Osteoblast (primary cell): ENCODE measurements around the gene ARHGEF7. TPM values are rescaled to one million over a fixed set of nuclear protein-coding genes. Genes with fewer than 3 reads are reported as not detected.

Experiments
- DNase-seq: peaks from one replicate; pipeline ENCODE4 v3.0.0; 2011; ENCODE audit warnings: low spot score, mixed read lengths; ENCODE audit not compliant: insufficient read length; ENCODE audit errors: missing footprints
- H2AFZ ChIP-seq: 2 replicates; pipeline ENCODE4 v1.6.0; 2011; ENCODE audit warnings: mild to moderate bottlenecking, low read length
- H3K27ac ChIP-seq: 2 replicates; pipeline ENCODE4 v1.5.1; 2011; ENCODE audit warnings: mild to moderate bottlenecking, low read depth, low read length, moderate library complexity
- H3K27me3 ChIP-seq: 2 replicates; pipeline ENCODE4 v1.6.0; 2012; ENCODE audit warnings: mild to moderate bottlenecking, control low read depth, inconsistent platforms, low read length, moderate library complexity; ENCODE audit not compliant: insufficient read depth
- H3K36me3 ChIP-seq: 2 replicates; pipeline ENCODE4 v1.5.1; 2011; ENCODE audit warnings: mild to moderate bottlenecking, low read length, control low read depth, moderate library complexity; ENCODE audit not compliant: insufficient read depth
- H3K4me1 ChIP-seq: 2 replicates; pipeline ENCODE4 v1.5.1; 2011; ENCODE audit warnings: mild to moderate bottlenecking, low read length, control low read depth, moderate library complexity; ENCODE audit not compliant: insufficient read depth
- H3K4me2 ChIP-seq: 2 replicates; pipeline ENCODE4 v1.6.0; 2011; ENCODE audit warnings: mild to moderate bottlenecking, low read length; ENCODE audit not compliant: insufficient read depth
- H3K4me3 ChIP-seq: fragments of 200-600 bp; sonication (generic); 3 replicates; pipeline ENCODE4 v1.5.1; 2012; ENCODE audit warnings: mild to moderate bottlenecking, low read length, inconsistent platforms; ENCODE audit not compliant: insufficient read depth
- H3K79me2 ChIP-seq: 2 replicates; pipeline ENCODE4 v1.6.0; 2012; ENCODE audit warnings: mild to moderate bottlenecking, low read length, control low read depth, inconsistent platforms; ENCODE audit not compliant: insufficient read depth
- H3K9me3 ChIP-seq: 2 replicates; pipeline ENCODE4 v1.5.1; 2011; ENCODE audit warnings: low read depth, low read length, control low read depth
- H4K20me1 ChIP-seq: 2 replicates; pipeline ENCODE4 v1.6.0; 2012; ENCODE audit warnings: mild to moderate bottlenecking, low read length, control low read depth; ENCODE audit not compliant: insufficient read depth
- CTCF ChIP-seq: IDR thresholded peaks from 2 replicates; pipeline ENCODE4 v1.5.1; 2011; ENCODE audit warnings: mild to moderate bottlenecking, low read depth, low read length, moderate library complexity; ENCODE audit errors: extremely low read depth
- total RNA-seq: library from RNA; depleted of rRNA; stranded (reverse); fragments of >200 nt; gene quantifications from 2 replicates; pipeline ENCODE4 v1.2.3, GENCODE V29; 2012

Gene ARHGEF7
- total RNA-seq, 1 donor = 27.5 TPM

GRCh38 chr13:111156421-111156820 is 41.3 kb downstream of the ARHGEF7 start:
- no peaks in the 10 kb centered on the region for H3K27me3 ChIP-seq
- H4K20me1 ChIP-seq = peaks cover 47% of the 10 kb centered on the region
- peaks cover 12% of the 10 kb centered on the region for H3K36me3 ChIP-seq
- no peak overlapping the region for H3K4me2 ChIP-seq
- no peaks in the 10 kb centered on the region for H3K9me3 ChIP-seq
- H2AFZ ChIP-seq = no peak overlapping the region
- no peak overlapping the region for H3K4me3 ChIP-seq
- H3K79me2 ChIP-seq = peaks cover 73% of the 10 kb centered on the region
- DNase-seq = no peak
- H3K4me1 ChIP-seq = peaks cover 18% of the 10 kb centered on the region
- no peak for TF ChIP-seq CTCF
- H3K27ac ChIP-seq = peak overlapping the region; percentile 69

- Histone ChIP-seq H3K4me2 (no peak overlapping the region), H3K27me3 (no peaks in the 10 kb centered on the region), H3K27ac (no peak overlapping the region), H3K9me3 (no peaks in the 10 kb centered on the region), H3K79me2 (peaks cover 91% of the 10 kb centered on the region), H2AFZ (no peak overlapping the region), H3K36me3 (peaks cover 21% of the 10 kb centered on the region), H3K4me1 (peaks cover 11% of the 10 kb centered on the region), H4K20me1 (peaks cover 59% of the 10 kb centered on the region), H3K4me3 (no peak overlapping the region)
- TF ChIP-seq CTCF = no peak
- no peak for DNase-seq
These were observed 43.2 kb downstream of the ARHGEF7 start for GRCh38 chr13:111158136-111158805.

- no peak for TF ChIP-seq CTCF
- Histone ChIP-seq H4K20me1 (peaks cover 61% of the 10 kb centered on the region), H3K4me1 (peaks cover 7% of the 10 kb centered on the region), H2AFZ (no peak overlapping the region), H3K36me3 (peaks cover 21% of the 10 kb centered on the region), H3K27ac (no peak overlapping the region), H3K4me2 (no peak overlapping the region), H3K79me2 (peaks cover 96% of the 10 kb centered on the region), H3K9me3 (no peaks in the 10 kb centered on the region), H3K4me3 (no peak overlapping the region), H3K27me3 (no peaks in the 10 kb centered on the region)
- DNase-seq = no peak
These were observed 44.5 kb downstream of the ARHGEF7 start for GRCh38 chr13:111159362-111160320.

GRCh38 chr13:111160648-111161047 is 45.5 kb downstream of the ARHGEF7 start:
- H3K36me3 ChIP-seq = peaks cover 21% of the 10 kb centered on the region
- no peak overlapping the region for H3K4me3 ChIP-seq
- no peaks in the 10 kb centered on the region for H3K9me3 ChIP-seq
- H3K4me2 ChIP-seq = no peak overlapping the region
- no peak overlapping the region for H3K27ac ChIP-seq
- no peak for DNase-seq
- H3K27me3 ChIP-seq = no peaks in the 10 kb centered on the region
- peaks cover 70% of the 10 kb centered on the region for H4K20me1 ChIP-seq
- H3K79me2 ChIP-seq = peaks cover 96% of the 10 kb centered on the region
- no peak overlapping the region for H2AFZ ChIP-seq
- TF ChIP-seq CTCF = no peak
- peaks cover 4% of the 10 kb centered on the region for H3K4me1 ChIP-seq
